Vagina (tissue), 2 donors: Measurements from ENCODE around the gene CLDN1.

Experiments used
- CTCF ChIP-seq, 3 experiments: fragments of 450-650 bp in 2 of 3; fragments of 200-600 bp in 1 of 3; sonication (generic) in 1 of 3; IDR thresholded peaks; one replicate each; pipeline ENCODE4 v1.5.1; 2017 to 2019; ENCODE audit warnings: antibody characterized with exemption in 3 of 3, mild to moderate bottlenecking in 2 of 3, moderate library complexity in 2 of 3
- POLR2AphosphoS5 ChIP-seq, 2 donors: sonication (generic); formaldehyde crosslinking; IDR thresholded peaks; one replicate each; pipeline ENCODE4 v1.9.0; 2017; ENCODE audit warnings: antibody characterized with exemption in 2 of 2, mild to moderate bottlenecking in 2 of 2, low read depth in 1 of 2; ENCODE audit not compliant: insufficient read depth in 1 of 2

DNA sequence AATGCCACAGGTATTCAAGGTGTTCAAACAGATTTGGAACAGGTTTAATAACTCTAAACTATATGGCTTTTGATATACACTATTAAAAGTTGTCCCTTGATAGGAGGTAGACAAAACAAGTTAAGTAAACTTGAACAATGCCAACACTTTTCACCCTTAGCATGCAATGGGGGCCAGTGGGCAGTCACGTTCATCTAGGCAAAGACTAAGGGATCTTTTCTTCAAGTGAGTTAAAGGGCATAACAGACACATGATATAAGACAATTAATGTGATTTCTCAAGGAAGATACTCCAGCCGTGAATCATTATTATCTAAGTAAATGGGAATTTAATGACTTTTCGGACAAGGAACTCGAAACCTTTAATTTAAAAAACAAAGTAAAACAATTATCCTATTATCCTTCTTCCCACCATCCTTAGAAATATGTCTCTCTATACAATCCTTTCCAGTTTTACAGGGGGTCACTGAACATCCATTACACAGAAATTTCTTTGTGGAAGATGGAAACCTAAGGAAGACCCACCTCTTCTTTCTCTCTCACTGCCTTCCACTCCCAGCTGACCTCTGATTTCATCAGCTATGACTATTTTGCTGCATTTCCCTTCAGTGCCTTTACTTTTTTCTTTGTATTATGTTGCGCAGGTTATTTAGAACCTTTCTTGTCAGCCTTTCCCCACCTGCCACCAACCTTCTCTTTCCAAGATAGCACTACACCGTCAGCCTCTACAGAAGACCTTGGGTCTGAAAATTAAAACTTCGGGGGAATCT lies 1.5 kb downstream of the CLDN1 start:
- TF ChIP-seq CTCF (IDR thresholded peaks at IDR 0.05), result no peak
- no peak for TF ChIP-seq POLR2AphosphoS5 (IDR thresholded peaks at IDR 0.05; ENCODE audit: insufficient read depth in 1 of 2, low read depth in 1 of 2)
